ENCODE results near the gene SHH.
"Not testable (repeated sequence)": the region's sequence is repeated elsewhere in the genome, so short reads cannot be mapped to it uniquely, and the experiment has no call there.

The SHH gene

GRCh38 chr7:155842496-155843265, 30.4 kb upstream of the SHH start:
- no peak for DNase-seq

- no peak for DNase-seq
Measured at GRCh38 chr7:155840909-155841308, 28.6 kb upstream of the SHH start.

- no peak for DNase-seq
Measured at GRCh38 chr7:155840262-155840885, 28.1 kb upstream of the SHH start.

GRCh38 chr7:155839461-155839860, 27.2 kb upstream of the SHH start:
- DNase-seq, result no peak

GRCh38 chr7:155838312-155838711, 26.0 kb upstream of the SHH start:
- DNase-seq, result not testable (repeated sequence)

- DNase-seq, result no peak
Measured at GRCh38 chr7:155837126-155837479, 24.8 kb upstream of the SHH start.

- DNase-seq, result no peak
Measured at GRCh38 chr7:155836216-155837125, 24.2 kb upstream of the SHH start.

GRCh38 chr7:155835446-155836215, 23.4 kb upstream of the SHH start:
- no peak for DNase-seq

GRCh38 chr7:155834486-155835048, 22.3 kb upstream of the SHH start:
- no peak for DNase-seq

- DNase-seq, result no peak
Measured at GRCh38 chr7:155833651-155834050, 21.4 kb upstream of the SHH start.

GRCh38 chr7:155832581-155832981, 20.3 kb upstream of the SHH start:
- no peak for DNase-seq

GRCh38 chr7:155831807-155832524, 19.7 kb upstream of the SHH start:
- DNase-seq, result peak; percentile 37

GRCh38 chr7:155830961-155831806, 18.9 kb upstream of the SHH start:
- no peak for DNase-seq

GRCh38 chr7:155829796-155830470, 17.7 kb upstream of the SHH start:
- no peak for DNase-seq

- no peak for DNase-seq
Measured at GRCh38 chr7:155825336-155825735, 13.1 kb upstream of the SHH start.

GRCh38 chr7:155824227-155824886, 12.1 kb upstream of the SHH start:
- no peak for DNase-seq

- DNase-seq, result no peak
Measured at GRCh38 chr7:155821851-155822250, 9.6 kb upstream of the SHH start.

GRCh38 chr7:155820788-155821187, 8.5 kb upstream of the SHH start:
- DNase-seq, result no peak

- no peak for DNase-seq
Measured at GRCh38 chr7:155820246-155820645, 8.0 kb upstream of the SHH start.

GRCh38 chr7:155819186-155819585, 6.9 kb upstream of the SHH start:
- no peak for DNase-seq
